Neural crest cell (in vitro differentiated cells): ENCODE results near the gene GTF3C6. TPM values are rescaled to one million over a fixed set of nuclear protein-coding genes. Genes with fewer than 3 reads are reported as not detected.
"Not testable (repeated sequence)": the region's sequence is repeated elsewhere in the genome, so short reads cannot be mapped to it uniquely, and the experiment has no call there.

Source experiments
- DNase-seq: peaks from one replicate; pipeline ENCODE4 v3.0.0; 2021; ENCODE audit warnings: low read depth, mixed read lengths, low spot score
- H3K27ac Mint-ChIP-seq: one replicate; pipeline ENCODE4 v1.8.0; 2021; ENCODE audit warnings: mild to moderate bottlenecking, mixed read lengths; ENCODE audit not compliant: unreplicated experiment
- H3K27me3 Mint-ChIP-seq: 2 replicates; pipeline ENCODE4 v1.8.0; 2021; ENCODE audit warnings: low read depth, mild to moderate bottlenecking, mixed read lengths
- H3K36me3 Mint-ChIP-seq: 2 replicates; pipeline ENCODE4 v1.8.0; 2021; ENCODE audit warnings: low read depth, mild to moderate bottlenecking, mixed read lengths
- H3K4me1 Mint-ChIP-seq: 2 replicates; pipeline ENCODE4 v1.8.0; 2021; ENCODE audit warnings: mixed read lengths
- H3K4me3 Mint-ChIP-seq: one replicate; pipeline ENCODE4 v1.8.0; 2021; ENCODE audit warnings: mild to moderate bottlenecking, mixed read lengths
- H3K9me3 Mint-ChIP-seq: 2 replicates; pipeline ENCODE4 v1.8.0; 2021; ENCODE audit warnings: mixed read lengths
- total RNA-seq: library from RNA; stranded (reverse); gene quantifications from 2 replicates; pipeline ENCODE4 v1.2.1, GENCODE V29; 2021
- TF ChIP-seq, protein P1 (sequence below): fragments of 200-600 bp; sonication (generic); conservative IDR thresholded peaks from 2 replicates; pipeline ENCODE4 v1.5.0; 2021; ENCODE audit warnings: antibody characterized with exemption, mild to moderate bottlenecking

Gene GTF3C6
- total RNA-seq, 1 donor from 2014 or later, result 134 TPM

DNA sequence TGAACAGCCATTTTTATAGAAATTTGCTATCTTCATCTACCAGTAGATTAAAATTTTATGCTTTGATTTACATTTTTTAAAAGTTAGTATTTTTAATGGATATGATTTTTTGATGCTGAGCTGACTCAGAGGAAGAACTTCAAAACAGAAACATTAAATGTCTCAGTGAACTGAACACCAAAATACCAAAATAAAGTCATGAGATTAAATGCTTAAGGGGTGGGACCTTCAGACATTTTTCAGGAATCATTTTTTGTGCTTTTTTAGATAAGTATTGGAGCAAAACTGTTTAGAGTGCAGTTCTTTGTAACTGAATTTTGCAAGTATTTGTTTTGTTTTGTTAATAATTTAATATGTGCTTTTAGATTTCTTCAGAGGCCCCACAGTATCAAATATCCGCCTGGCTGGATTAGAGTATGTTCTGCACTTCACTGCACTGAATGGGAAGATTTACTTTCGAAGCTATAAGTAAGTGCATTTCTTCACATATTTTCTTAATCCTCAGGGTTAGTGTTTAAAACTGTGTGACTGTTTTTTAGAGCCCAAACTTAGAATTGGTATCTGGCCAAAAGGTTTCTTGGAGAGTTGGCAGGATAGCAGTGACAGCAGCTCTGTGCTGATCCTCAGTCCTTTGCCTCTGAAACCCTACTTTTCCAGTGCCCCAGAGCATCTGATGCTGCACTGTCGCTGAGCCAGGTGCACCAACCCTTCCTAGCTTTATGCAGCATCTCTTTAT, 57.1 kb downstream of the GTF3C6 start:
- peaks cover 17% of the 10 kb centered on the region for H3K36me3 Mint-ChIP-seq
- H3K4me3 Mint-ChIP-seq, result no peak overlapping the region
- H3K9me3 Mint-ChIP-seq, result no peaks in the 10 kb centered on the region
- no peak for DNase-seq
- no peak overlapping the region for H3K27ac Mint-ChIP-seq
- H3K27me3 Mint-ChIP-seq, result no peaks in the 10 kb centered on the region
- TF ChIP-seq, protein P1, sequence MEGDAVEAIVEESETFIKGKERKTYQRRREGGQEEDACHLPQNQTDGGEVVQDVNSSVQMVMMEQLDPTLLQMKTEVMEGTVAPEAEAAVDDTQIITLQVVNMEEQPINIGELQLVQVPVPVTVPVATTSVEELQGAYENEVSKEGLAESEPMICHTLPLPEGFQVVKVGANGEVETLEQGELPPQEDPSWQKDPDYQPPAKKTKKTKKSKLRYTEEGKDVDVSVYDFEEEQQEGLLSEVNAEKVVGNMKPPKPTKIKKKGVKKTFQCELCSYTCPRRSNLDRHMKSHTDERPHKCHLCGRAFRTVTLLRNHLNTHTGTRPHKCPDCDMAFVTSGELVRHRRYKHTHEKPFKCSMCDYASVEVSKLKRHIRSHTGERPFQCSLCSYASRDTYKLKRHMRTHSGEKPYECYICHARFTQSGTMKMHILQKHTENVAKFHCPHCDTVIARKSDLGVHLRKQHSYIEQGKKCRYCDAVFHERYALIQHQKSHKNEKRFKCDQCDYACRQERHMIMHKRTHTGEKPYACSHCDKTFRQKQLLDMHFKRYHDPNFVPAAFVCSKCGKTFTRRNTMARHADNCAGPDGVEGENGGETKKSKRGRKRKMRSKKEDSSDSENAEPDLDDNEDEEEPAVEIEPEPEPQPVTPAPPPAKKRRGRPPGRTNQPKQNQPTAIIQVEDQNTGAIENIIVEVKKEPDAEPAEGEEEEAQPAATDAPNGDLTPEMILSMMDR, result no peak
- peaks cover 3% of the 10 kb centered on the region for H3K4me1 Mint-ChIP-seq

DNA sequence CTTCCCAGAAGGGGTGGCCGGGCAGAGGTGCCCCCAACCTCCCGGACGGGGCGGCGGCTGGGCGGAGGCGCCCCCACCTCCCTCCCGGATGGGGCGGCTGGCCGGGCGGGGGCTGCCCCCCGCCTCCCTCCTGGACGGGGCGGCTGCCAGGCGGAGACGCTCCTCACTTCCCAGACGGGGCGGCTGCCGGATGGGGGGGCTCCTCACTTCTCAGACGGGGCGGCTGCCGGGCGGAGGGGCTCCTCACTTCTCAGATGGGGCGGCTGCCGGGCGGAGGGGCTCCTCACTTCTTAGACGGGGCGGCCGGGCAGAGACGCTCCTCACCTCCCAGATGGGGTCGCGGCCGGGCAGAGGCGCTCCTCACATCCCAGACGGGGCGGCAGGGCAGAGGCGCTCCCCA, 58.7 kb downstream of the GTF3C6 start:
- H3K4me1 Mint-ChIP-seq, H3K9me3 Mint-ChIP-seq, H3K4me3 Mint-ChIP-seq, H3K27me3 Mint-ChIP-seq, DNase-seq, H3K27ac Mint-ChIP-seq: not testable (repeated sequence)
- peaks cover 19% of the 10 kb centered on the region for H3K36me3 Mint-ChIP-seq

Other genes with a start within 250 kb of the GTF3C6 start
- gene CDK19, start 143.2 kb upstream of the GTF3C6 start, total RNA-seq, result 22.6 and 24.4 TPM in 2 replicates
- 92.7 and 92.8 TPM in 2 replicates for gene AMD1, start 83.9 kb upstream of the GTF3C6 start, total RNA-seq
- gene RPF2, start 23.3 kb downstream of the GTF3C6 start, total RNA-seq, result 30.4 and 35.9 TPM in 2 replicates
- gene SLC16A10, start 128.8 kb downstream of the GTF3C6 start, total RNA-seq, result 5.6 and 6.2 TPM in 2 replicates